Type B pancreatic cell (in vitro differentiated cells): ENCODE measurements around the gene FAM81A. TPM values are rescaled to one million over a fixed set of nuclear protein-coding genes. Genes with fewer than 3 reads are reported as not detected.

Experiments
- DNase-seq: peaks from one replicate; pipeline ENCODE4 v3.0.0; 2021; ENCODE audit warnings: mixed read lengths; ENCODE audit not compliant: unreplicated experiment; ENCODE audit errors: extremely low spot score
- H3K27ac Mint-ChIP-seq: 2 replicates; pipeline ENCODE4 v1.8.0; 2021; ENCODE audit warnings: mild to moderate bottlenecking, mixed read lengths
- H3K27me3 Mint-ChIP-seq: 2 replicates; pipeline ENCODE4 v1.8.0; 2021; ENCODE audit warnings: mixed read lengths
- H3K36me3 Mint-ChIP-seq: 2 replicates; pipeline ENCODE4 v1.8.0; 2021; ENCODE audit warnings: mixed read lengths
- H3K4me1 Mint-ChIP-seq: one replicate; pipeline ENCODE4 v1.8.0; 2021; ENCODE audit warnings: mixed read lengths; ENCODE audit not compliant: unreplicated experiment
- H3K4me3 Mint-ChIP-seq: 2 replicates; pipeline ENCODE4 v1.8.0; 2021; ENCODE audit warnings: mild to moderate bottlenecking, mixed read lengths
- H3K9me3 Mint-ChIP-seq: 2 replicates; pipeline ENCODE4 v1.8.0; 2021; ENCODE audit warnings: mixed read lengths
- CTCF ChIP-seq: fragments of 200-600 bp; sonication (generic); conservative IDR thresholded peaks from 2 replicates; pipeline ENCODE4 v1.5.0; 2021; ENCODE audit warnings: antibody characterized with exemption, mild to moderate bottlenecking
- long read RNA-seq: library from polyadenylated mRNA; unstranded; transcript quantifications from one replicate; pipeline ENCODE4 v2.0.0, GENCODE V29; 2020
- total RNA-seq: library from RNA; stranded (reverse); gene quantifications from 2 replicates; pipeline ENCODE4 v1.2.1, GENCODE V29; 2021; ENCODE audit warnings: low replicate concordance

The FAM81A gene
- total RNA-seq = 0.67 and 1.4 TPM in 2 replicates
- long read RNA-seq, partial matches to known transcripts = 0 of 4 reads
- long read RNA-seq, other reads (novel, unspliced or antisense) = 4 of 4 reads

DNA sequence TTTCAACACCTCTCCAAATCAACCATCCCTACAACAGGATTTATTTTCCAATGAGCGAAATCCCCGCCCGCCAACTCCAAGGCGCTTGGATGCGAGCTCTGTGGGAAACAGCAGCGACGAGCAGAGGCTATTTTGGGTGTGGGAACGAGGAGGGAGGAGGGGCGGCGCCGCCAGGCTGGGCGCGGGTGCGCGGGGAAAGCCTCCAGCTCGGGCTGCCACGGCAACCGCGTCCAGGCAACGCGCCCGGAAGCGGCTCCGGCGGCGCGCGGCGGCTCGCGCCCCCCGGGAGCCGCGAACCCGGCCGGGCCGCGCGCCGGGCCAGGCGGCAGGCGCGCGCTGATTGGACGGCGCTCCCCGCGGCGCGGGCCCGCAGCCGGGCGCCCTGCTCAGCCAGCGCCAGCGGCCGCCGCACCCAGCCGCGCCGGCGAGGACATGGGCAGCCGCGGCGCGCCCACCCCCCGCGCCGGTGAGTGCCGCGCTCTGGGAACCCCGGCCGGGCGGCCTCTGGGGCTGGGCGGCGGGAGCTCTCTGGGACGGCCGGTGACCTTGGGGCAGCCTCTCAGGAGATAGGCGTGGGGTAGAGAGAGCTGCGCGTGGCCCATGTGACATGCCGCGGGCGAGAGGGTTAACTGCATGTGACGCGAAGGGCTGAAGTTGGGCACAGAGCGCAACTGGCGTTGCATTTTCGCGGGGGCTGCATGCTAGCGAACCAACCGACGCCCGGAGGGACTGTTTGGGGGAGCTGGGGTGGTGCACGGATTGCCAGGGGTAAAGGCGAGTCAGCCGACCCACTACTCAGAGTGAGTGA, at the start of gene FAM81A:
Gene FAM81A, plus strand, starts transcription at position 370 of the 808 bp plus-strand sequence. CDS start 20,441 bp downstream, outside the sequence.
- Mint-ChIP-seq H3K4me3 (peak within 1 kb of the TSS; percentile 91), H3K4me1 (peaks cover 15% of the 10 kb centered on the region), H3K27me3 (peaks cover 84% of the 10 kb centered on the region), H3K27ac (peak within 1 kb of the TSS; percentile 65), H3K9me3 (no peaks in the 10 kb centered on the region), H3K36me3 (no peaks in the 10 kb centered on the region)
- DNase-seq = peak; percentile 79
- TF ChIP-seq CTCF = no peak

GRCh38 chr15:59388670-59389069, 49.3 kb upstream of the FAM81A start:
- TF ChIP-seq CTCF = no peak
- Mint-ChIP-seq H3K4me1 (no peaks in the 10 kb centered on the region), H3K9me3 (no peaks in the 10 kb centered on the region), H3K4me3 (no peak overlapping the region), H3K27me3 (no peaks in the 10 kb centered on the region), H3K27ac (no peak overlapping the region), H3K36me3 (no peaks in the 10 kb centered on the region)
- DNase-seq = no peak

- Mint-ChIP-seq H3K27ac (no peak overlapping the region), H3K36me3 (no peaks in the 10 kb centered on the region), H3K4me3 (no peak overlapping the region), H3K4me1 (no peaks in the 10 kb centered on the region), H3K9me3 (no peaks in the 10 kb centered on the region), H3K27me3 (peaks cover 7% of the 10 kb centered on the region)
- TF ChIP-seq CTCF = no peak
- DNase-seq = no peak
These were observed 45.7 kb upstream of the FAM81A start for GRCh38 chr15:59392299-59392698.

DNA sequence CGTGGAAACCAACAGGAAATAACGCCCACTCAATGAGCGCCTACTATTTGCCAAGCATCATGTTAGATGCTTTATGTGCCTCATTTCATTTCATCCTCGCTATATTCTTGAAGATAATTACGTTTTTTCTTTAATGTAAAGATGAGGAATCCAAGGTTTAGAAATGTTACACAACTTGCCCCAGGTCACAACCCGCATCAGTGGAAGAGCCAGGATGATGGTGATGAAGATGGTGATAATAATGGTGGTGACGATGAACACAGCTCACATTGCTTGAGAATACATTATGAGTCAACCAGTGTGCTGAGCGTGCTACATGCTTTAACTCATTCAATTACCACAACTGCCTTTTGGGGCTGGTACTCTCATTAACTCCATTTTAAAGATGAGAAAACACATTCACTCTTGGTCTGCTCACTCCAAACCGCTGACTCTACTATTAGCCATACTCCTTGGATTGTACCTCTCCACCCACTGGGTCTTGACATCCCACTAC, 43.8 kb upstream of the FAM81A start:
- no peak for TF ChIP-seq CTCF
- peaks cover 8% of the 10 kb centered on the region for H3K27me3 Mint-ChIP-seq
- no peak overlapping the region for H3K27ac Mint-ChIP-seq
- no peaks in the 10 kb centered on the region for H3K9me3 Mint-ChIP-seq
- no peaks in the 10 kb centered on the region for H3K4me1 Mint-ChIP-seq
- H3K4me3 Mint-ChIP-seq = no peak overlapping the region
- no peak for DNase-seq
- no peaks in the 10 kb centered on the region for H3K36me3 Mint-ChIP-seq

DNA sequence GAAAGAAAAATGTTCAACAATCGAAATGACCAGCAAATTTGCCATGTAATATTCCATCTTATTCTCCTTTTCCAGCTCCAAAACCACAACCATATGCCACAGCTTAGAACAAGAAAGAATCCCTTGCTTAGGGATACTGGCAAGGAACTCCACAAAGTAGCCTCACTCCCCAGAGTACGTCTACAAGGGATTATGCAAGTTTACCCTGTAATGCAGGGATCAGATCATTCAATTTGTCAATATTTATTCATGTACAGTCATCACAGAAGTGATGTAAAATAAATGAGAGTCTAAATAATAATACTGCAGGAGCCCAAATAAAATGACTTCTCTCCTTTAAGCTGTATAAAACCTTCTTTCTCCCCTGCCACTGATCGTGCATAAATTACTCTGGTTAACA, 41.8 kb upstream of the FAM81A start:
- H3K4me1 Mint-ChIP-seq = no peaks in the 10 kb centered on the region
- DNase-seq = no peak
- H3K36me3 Mint-ChIP-seq = no peaks in the 10 kb centered on the region
- peaks cover 18% of the 10 kb centered on the region for H3K27me3 Mint-ChIP-seq
- H3K9me3 Mint-ChIP-seq = no peaks in the 10 kb centered on the region
- H3K27ac Mint-ChIP-seq = no peak overlapping the region
- TF ChIP-seq CTCF = no peak
- H3K4me3 Mint-ChIP-seq = no peak overlapping the region
